AG04449 (cell line): Measurements from ENCODE around the gene NHLRC1.

Experiments
- CTCF ChIA-PET: fragments of 350-600 bp; formaldehyde crosslinking; extraction: SDS; loops from one replicate; lab custom pipeline; 2021; ENCODE audit warnings: antibody characterized with exemption; lab: Yijun Ruan, JAX
- POLR2A ChIA-PET: fragments of 400-600, 350-600 bp; formaldehyde crosslinking; extraction: SDS; loops from one replicate; lab custom pipeline; 2020; ENCODE audit warnings: antibody characterized with exemption, inconsistent platforms; lab: Yijun Ruan, JAX
- DNase-seq: peaks from one replicate; pipeline ENCODE4 v3.0.0-alpha.2; 2010; ENCODE audit warnings: low read depth, low spot score
- H3K4me3 ChIP-seq: 2 replicates; pipeline ENCODE4 v1.5.1; 2011; ENCODE audit warnings: low read depth, mild to moderate bottlenecking, control low read depth, low read length
- TF ChIP-seq, protein P1 (sequence below): IDR thresholded peaks from one replicate; pipeline ENCODE4 v1.5.1; 2011; ENCODE audit warnings: mild to moderate bottlenecking, moderate library complexity, low read length, control low read depth, inconsistent platforms; ENCODE audit not compliant: insufficient read depth; ENCODE audit errors: missing control alignments

The NHLRC1 gene

DNA sequence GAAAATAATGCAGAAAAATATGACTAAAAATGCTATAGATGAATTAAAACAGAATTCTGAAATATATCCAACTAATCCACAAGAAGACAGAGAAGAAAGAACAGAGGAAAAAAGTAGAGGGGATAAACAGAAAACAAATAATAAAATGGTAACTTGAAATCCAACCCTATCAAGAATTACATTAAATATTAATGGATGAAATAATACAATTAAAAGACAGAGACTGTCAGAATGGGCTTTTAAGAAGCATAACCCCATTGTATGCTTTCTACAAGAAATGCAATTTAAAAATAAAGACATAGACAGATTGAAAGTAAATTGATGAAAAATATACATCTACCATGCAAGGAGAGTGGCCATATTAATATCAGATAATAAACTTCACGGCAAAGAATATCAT, 15.4 kb downstream of the NHLRC1 start:
- DNase-seq = no peak
- TF ChIP-seq, protein P1, sequence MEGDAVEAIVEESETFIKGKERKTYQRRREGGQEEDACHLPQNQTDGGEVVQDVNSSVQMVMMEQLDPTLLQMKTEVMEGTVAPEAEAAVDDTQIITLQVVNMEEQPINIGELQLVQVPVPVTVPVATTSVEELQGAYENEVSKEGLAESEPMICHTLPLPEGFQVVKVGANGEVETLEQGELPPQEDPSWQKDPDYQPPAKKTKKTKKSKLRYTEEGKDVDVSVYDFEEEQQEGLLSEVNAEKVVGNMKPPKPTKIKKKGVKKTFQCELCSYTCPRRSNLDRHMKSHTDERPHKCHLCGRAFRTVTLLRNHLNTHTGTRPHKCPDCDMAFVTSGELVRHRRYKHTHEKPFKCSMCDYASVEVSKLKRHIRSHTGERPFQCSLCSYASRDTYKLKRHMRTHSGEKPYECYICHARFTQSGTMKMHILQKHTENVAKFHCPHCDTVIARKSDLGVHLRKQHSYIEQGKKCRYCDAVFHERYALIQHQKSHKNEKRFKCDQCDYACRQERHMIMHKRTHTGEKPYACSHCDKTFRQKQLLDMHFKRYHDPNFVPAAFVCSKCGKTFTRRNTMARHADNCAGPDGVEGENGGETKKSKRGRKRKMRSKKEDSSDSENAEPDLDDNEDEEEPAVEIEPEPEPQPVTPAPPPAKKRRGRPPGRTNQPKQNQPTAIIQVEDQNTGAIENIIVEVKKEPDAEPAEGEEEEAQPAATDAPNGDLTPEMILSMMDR = no peak
- CTCF ChIA-PET = interaction anchor here (0.8 to 1.0 kb wide), 2 partner anchors 10 to 15 kb away, joined by 3 read pairs; partner anchors contain the start of gene NHLRC1
- POLR2A ChIA-PET = no interaction called here
- H3K4me3 ChIP-seq = no peak overlapping the region

DNA sequence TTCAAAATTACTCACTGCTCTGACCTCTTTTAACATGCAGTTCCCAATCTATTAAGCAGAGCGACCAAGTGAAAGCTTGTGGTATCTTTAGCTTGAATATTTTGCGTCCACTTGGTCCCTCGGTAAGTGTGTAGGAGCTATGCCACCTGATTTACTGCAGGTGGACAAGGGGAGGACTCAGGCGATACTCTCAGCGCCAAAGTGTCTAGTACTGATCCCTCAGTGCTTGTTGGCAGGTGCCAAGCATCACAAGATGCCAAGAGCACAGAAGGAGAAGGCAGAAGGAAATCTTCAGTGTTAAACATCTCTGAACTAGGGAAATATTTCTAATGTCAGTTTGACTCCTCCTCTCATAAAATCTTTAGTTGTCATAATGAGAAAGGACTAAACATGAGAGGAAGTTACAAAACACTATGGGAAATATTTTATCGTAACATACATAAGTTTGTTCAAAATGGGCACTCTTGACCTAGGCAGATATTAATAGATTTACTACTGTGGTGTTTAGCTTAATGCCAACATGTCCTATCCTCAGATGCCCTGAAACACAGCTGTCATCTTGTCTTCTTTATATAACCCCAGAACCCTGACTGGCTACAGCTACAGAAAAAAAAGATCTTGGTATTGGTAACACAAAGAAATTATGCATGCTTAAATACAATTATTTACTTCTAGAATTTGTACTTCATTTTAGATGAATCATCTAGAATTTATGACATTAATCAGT, 19.5 kb downstream of the NHLRC1 start:
- DNase-seq = no peak
- no peak overlapping the region for H3K4me3 ChIP-seq
- ChIA-PET POLR2A (no interaction called here), CTCF (no interaction called here)
- TF ChIP-seq, protein P1 = no peak

DNA sequence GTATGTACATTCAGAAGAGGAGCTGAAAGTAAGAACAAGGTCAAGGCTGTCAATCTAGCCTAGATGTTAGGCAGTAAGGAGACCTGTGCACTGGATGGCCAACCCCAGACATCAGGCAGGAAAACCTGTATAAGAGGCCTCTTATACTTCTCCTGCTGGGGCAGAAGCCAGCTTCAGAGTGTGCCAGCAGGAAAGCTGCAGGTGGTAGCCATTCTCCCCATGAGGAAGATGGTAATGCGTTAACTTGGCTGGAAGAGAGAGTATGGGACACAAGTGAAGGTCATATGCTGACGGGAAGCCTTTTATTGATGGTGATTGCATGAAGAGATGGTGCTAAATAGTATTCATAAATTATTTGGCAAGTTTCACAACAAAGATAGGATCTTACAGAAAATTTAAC, 20.6 kb downstream of the NHLRC1 start:
- DNase-seq = no peak
- POLR2A ChIA-PET = no interaction called here
- H3K4me3 ChIP-seq = no peak overlapping the region
- CTCF ChIA-PET = interaction anchor here (1.0 to 1.3 kb wide), 2 partner anchors 20 to 28 kb away, joined by 3 to 4 read pairs; partner anchors contain the start of gene NHLRC1
- TF ChIP-seq, protein P1 = no peak

DNA sequence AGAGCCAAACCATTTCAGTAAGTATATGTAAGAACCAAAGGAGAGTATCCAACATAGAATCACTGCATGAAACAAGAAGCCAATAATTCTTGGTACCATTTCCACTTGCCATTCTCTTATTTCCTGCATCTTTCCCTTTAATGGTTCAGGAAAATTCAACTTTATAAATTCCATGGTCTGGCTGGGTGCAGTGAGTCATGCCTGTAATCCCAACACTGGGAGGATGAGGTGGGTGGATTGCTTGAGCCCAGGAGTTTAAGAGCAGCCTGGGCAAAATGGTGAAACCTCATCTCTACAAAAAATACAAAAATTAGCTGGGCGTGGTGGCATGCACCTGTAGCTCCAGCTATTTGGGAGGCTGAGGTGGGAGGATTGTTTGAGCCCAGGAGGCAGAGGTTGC, 21.2 kb downstream of the NHLRC1 start:
- TF ChIP-seq, protein P1 = no peak
- POLR2A ChIA-PET = no interaction called here
- no peak for DNase-seq
- CTCF ChIA-PET = interaction anchor here (1.0 to 1.3 kb wide), 2 partner anchors 21 to 28 kb away, joined by 3 to 4 read pairs; partner anchors contain the start of gene NHLRC1
- no peak overlapping the region for H3K4me3 ChIP-seq

DNA sequence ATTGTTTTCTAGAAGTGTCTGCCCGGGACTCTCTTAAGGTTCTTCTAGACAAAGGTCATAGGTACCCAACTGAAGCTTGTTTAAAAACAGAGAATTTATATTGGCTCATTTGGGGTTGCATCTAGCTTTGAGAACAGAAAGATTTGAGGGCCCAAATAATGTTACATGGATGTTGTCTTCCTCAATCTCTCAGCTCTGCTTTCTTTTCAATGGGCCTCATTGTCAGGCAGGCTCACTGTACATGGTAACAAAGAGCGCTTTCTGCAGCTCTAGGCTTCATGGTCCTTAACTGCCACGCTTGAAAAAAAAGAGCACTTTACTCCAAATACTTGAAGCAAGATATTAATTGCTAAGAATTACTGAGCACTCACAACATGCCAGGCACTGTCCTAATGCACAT, 22.2 kb downstream of the NHLRC1 start:
- no peak for DNase-seq
- POLR2A ChIA-PET = no interaction called here
- no peak overlapping the region for H3K4me3 ChIP-seq
- CTCF ChIA-PET = interaction anchor here (0.9 to 1.2 kb wide), 3 partner anchors 9 to 22 kb away, joined by 3 to 5 read pairs (median 4); partner anchors contain the start of gene NHLRC1
- TF ChIP-seq, protein P1 = no peak

DNA sequence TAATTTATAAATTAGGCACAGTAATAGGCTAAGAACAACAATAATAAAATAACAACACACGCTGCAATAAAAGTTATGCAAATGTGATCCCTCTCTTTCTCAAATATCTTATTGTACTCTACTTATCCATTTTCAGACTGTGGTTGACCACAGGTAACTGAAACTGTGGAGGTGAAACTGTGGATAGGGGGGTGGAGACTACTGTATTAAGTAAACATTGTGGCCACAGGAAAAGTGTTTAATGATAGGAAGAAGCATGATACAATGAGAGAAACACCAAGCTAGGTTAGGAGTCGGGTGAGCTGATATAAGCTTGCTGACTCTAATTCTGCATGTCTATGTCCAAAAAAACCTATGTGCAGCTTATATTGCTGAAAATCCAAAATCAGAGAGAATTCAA, 23.0 kb downstream of the NHLRC1 start:
- POLR2A ChIA-PET = no interaction called here
- CTCF ChIA-PET = interaction anchor here (1.2 kb wide), 2 partner anchors 8 to 23 kb away, joined by 4 to 5 read pairs; partner anchors contain the start of gene NHLRC1
- no peak overlapping the region for H3K4me3 ChIP-seq
- DNase-seq = no peak
- TF ChIP-seq, protein P1 = no peak
